DMS53 (cell line): ENCODE measurements around the gene KRT40.

Source experiments
- DNase-seq: peaks from one replicate; lab custom pipeline; 2025; lab: John Stamatoyannopoulos, UW

The KRT40 gene

DNA sequence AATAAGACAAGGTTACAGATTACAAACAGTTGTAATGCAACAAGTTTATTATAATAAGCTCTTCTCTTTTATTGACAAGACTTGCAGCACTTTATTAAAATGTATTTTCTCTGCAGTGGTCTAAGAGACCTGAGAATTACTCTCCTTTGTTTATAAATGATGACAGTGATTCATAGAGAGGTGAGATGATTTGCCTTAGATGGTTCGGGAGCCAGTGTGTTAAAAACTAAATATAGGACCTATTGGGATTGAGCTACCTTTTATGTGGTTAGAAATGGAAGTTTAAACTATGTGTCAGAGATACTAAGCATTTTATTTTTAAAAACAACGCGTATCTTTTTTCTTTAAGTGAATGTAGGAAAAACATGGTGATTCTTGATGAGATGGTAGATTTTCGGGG, 12.7 kb upstream of the KRT40 start:
- DNase-seq: no peak

- DNase-seq: no peak
These were observed 11.0 kb upstream of the KRT40 start for GRCh38 chr17:40995116-40995515.

GRCh38 chr17:40993839-40994238, 9.7 kb upstream of the KRT40 start, which contains the start of gene KRTAP3-3:
Gene KRTAP3-3 (minus strand): TSS chr17:40994164. CDS start chr17:40994097, 67 bp downstream.
- DNase-seq: peak; percentile 45

- DNase-seq: no peak
These were observed 9.0 kb upstream of the KRT40 start for GRCh38 chr17:40993084-40993483.

GRCh38 chr17:40992666-40993065, 8.5 kb upstream of the KRT40 start:
- DNase-seq: peak; percentile 35

DNA sequence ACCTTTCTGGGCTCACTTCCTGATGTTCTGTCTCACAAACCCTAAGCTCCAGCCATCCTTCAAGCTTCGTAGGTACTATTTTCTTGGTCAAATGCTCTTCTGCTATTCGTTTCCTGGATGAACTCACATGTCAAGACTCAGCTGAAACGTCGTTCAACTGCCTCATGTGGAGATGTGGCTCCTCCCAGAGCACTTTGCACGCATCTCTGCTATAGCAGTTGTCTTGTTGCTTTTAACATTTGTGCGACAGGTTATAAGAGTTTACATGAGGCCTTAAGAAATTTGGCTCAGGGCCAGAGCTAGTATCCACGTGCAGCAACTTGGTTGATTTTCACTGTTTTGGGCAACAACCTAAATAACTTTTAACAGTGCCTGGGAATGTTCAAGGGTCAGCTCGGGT, 2.8 kb upstream of the KRT40 start:
- no peak for DNase-seq

DNA sequence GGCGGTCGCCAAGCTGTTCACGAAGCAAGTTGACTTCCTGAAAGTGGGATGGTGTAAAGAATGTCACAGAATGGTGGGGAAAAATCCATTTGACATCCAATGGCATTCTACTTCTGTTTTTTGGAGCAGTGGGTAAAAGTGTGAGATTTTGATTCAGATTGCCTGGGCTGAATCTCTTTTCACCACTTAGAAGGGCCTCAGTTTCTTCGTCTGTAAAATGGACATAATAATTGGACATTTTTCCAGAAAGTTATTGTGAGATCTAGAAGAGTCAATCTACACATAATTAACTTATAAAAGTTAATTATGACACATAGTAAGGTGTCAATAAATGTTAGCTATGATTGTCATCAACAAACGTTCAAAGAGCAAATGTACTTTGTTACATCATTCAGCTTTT, 3.0 kb downstream of the KRT40 start:
- DNase-seq: no peak

DNA sequence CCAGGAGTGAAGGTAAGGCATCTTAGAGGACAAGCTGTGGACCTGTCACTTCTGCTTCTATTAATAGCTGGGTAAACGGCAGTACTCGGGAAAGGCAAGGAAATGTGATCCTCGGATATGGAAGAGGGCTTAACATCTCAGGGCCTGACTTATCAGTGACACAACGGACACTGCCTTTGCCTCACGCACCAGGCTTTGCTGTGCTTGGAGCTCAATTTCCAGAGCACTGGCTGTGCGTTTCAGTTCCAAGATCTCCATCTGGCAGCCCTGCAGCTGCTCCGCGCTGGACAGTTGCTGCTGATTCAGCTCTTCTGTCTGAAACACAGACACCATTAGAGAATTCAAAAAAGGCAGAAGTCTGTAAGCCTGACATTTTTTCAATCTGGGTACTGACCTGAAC, 3.5 kb downstream of the KRT40 start:
- DNase-seq: no peak

GRCh38 chr17:40980117-40980516, 4.0 kb downstream of the KRT40 start:
- DNase-seq: no peak

GRCh38 chr17:40978575-40979151, 5.5 kb downstream of the KRT40 start:
- DNase-seq: no peak

DNA sequence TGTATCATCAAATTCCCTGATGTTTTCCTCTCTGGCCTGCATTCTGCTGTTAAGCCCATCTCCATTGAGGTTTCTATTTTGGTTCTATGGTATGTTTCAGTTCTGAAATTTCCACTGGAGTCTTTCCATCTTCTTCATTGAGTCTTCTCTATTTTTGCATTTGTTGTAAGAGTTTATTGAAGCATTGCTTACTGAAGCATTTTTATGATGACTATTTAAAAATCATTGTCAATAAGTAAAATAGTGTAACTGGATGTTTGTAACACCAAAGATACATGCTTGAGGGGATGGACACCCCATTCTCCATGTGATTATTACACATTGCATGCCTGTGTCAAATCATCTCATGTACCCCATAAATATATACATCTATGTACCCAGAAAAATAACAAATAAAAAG, 8.6 kb downstream of the KRT40 start:
- no peak for DNase-seq

DNA sequence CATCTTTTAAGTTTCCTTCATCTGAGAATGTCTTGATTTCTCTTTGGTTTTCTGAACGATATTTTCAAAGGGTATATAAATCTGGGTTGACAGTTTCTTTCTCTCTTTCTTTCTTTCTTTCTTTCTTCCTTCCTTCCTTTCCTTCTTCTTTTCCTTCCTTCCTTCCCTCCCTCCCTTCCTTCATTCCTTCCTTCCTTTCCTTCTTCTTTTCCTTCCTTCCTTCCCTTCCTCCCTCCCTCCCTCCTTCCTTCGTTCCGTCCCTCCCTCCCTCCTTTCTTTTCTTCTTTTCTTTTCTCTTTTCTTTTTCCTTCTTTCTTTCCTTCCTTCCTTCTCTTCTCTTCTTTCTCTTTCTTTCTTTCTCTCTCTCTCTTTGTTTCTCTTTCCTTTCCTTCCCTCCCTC, 9.8 kb downstream of the KRT40 start:
- DNase-seq: no peak

GRCh38 chr17:40967582-40967981, 16.5 kb downstream of the KRT40 start:
- DNase-seq: no peak

GRCh38 chr17:40966848-40967247, 17.3 kb downstream of the KRT40 start, which contains the start of gene KRT39:
Gene KRT39 (minus strand): TSS chr17:40966948. CDS start chr17:40966856, 92 bp downstream.
- DNase-seq: no peak

- peak; percentile 60 for DNase-seq
These were observed 20.3 kb downstream of the KRT40 start for GRCh38 chr17:40963838-40964237.

DNA sequence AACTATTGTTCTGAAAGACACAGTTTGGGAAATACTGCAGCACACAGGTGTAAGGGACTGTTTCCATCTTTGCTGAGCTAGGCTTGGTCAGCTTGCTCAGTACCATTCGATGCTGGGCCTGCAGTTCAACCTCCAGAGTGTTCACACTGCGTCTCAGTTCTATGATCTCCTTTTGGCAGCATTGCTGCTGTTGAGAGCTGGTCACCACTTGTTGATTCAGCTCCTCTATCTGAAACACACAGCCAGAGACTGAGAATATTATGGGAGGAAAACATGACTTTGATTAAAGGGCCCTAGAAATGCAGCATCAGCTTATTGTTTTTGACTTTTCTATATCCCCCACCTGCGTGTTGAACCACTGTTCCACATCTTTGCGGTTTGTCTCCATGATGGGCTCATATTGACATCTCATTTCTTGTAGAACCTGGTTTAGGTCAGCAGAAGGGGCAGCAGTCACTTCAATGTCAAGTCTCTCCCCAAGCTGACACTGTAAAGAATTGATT, 22.0 kb downstream of the KRT40 start:
- no peak for DNase-seq

DNA sequence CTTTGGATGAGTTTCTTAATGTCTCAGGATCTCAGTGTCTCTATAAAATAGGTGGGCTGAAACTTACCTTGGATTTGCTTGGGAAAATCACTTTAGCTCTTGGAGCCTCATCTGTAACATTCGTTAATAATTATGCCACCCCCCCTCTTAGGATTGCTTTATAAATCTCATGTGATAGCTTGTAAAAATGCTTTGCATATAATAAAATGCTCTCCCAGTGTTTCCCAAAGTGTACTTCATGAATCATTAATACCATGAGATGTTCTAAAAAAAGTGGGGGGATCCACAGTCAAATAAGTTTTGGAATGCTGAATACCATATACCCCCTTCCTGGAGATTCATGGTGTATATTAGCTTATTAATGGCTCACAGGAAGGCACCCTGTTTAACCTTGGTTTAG, 22.5 kb downstream of the KRT40 start:
- DNase-seq: no peak

- no peak for DNase-seq
These were observed 24.0 kb downstream of the KRT40 start for GRCh38 chr17:40960144-40960543.

DNA sequence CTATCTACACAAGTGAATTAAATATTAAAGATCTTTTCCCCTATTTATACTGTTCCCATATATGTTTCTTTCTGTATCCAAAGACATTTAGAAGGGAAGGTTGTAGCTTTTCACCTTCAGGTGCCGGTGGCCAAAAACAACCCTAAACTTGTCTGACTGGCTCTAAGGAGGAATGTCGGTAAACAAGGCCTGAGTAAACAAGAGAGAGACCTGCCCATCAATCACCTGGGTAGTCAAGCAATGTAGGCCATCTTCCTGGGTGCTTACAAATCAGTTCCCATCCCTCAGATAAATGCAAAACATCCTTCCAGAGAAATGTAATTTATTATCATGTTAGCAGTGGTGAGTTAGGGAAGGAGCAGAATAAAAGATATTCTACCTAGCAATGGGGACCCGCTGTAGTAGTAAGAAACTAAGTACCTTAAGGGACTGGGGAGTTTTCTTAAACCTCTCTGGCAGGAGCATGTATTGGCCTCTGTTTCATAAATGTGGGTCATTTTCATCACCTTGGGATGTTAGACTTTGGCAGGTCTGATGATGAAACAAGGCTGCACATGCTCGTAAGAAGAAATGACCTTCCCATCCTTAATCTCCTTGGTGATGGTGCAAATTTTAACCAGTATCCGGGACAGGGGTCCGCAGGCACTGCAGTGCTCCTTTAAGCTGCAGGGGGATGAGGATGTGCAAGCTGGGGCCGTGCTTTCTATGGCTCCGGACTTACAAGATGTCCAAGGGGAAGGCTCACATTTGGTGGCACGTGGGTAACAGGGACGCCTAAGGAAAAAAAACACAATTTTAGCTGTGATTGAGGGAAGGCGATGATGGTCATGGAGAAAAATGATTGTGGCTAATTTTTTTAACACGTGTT, 25.8 kb downstream of the KRT40 start:
- DNase-seq: peak; percentile 84

DNA sequence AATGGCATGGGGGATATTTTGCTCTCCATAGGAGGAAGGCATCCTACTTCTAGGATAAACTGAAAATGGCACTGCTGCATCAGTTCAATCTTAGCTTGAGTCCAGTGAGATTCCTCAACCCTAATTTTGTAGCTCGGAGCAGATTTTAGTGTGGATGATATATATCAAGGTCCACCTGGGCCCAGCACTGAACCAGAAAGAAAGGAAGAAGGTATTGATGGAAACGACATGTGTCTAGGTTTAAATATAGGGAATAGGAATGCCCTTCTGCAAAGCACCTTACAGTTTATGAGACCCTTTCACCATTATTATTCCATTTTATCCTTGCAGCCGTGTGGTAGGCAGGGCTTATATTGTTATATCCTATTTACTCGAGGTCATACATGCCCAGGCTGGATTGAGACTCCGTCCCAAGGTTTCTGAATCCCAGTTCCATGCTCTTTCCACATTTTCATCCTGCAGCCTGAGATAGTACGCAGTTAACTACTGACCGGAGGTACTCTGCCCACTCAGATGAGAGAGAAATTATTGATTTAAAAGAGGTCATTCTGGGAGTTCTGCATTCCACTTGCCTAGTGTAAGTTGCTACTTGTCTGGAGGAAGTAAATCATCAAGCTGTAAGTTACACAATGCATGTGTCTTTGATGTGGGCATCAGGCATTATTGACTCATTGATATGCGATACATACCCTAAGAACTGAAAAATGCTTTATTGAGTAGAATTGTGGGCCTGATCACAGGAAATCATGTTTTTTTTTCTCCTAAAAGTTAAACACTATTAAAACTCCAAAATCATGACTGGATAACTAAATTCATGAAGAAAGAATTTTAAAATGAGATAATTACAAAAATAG, 27.5 kb downstream of the KRT40 start:
- DNase-seq: peak; percentile 84

DNA sequence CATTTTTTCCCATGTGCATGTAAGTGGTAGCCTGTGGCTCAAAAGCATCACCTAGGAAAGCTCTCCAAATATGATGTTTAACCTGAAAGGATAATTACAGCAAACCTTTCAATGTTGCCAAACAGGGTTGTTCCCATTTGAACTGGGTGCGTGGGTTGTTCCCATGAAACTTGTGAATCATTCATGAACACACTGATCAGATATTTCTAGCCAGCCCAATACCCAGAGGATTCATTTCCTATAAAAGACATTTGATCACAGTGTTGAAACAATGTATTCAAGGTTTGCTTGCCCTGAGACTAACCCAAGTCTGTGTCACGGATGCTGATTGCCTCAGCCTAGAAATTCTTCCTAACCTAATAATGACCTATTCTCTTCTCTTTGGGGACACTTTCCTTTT, 30.2 kb downstream of the KRT40 start:
- DNase-seq: no peak

GRCh38 chr17:40952661-40953060, 31.5 kb downstream of the KRT40 start:
- DNase-seq: peak; percentile 40
